ENCODE results near the gene SLC29A3. TPM values are rescaled to one million over a fixed set of nuclear protein-coding genes. Genes with fewer than 3 reads are reported as not detected.
"Not testable (repeated sequence)": the region's sequence is repeated elsewhere in the genome, so short reads cannot be mapped to it uniquely, and the experiment has no call there.

Gene SLC29A3
- total RNA-seq, 1 donor from 2014 or later: 1.2 TPM

GRCh38 chr10:71343392-71343773 lies 24.3 kb downstream of the SLC29A3 start:
- FAIRE-seq (no peak), DNase-seq (ENCODE audit: low spot score in 2 of 2) (peak; percentile 30 to 33)

GRCh38 chr10:71344154-71344925 lies 25.3 kb downstream of the SLC29A3 start:
- no peak for DNase-seq (ENCODE audit: low spot score in 2 of 2)
- FAIRE-seq: no peak

- DNase-seq (ENCODE audit: low spot score in 2 of 2): no peak
- FAIRE-seq: no peak
Observed at GRCh38 chr10:71344993-71345480, 26.0 kb downstream of the SLC29A3 start.

- no peak for DNase-seq (ENCODE audit: low spot score in 2 of 2)
- no peak for FAIRE-seq
Observed at GRCh38 chr10:71345694-71346093, 26.6 kb downstream of the SLC29A3 start.

- DNase-seq (ENCODE audit: low spot score in 2 of 2) (no peak), FAIRE-seq (no peak)
Observed at GRCh38 chr10:71346731-71347130, 27.7 kb downstream of the SLC29A3 start.

- FAIRE-seq (no peak), DNase-seq (ENCODE audit: low spot score in 2 of 2) (no peak)
Observed at GRCh38 chr10:71347587-71348395, 28.7 kb downstream of the SLC29A3 start.

- DNase-seq (ENCODE audit: low spot score in 2 of 2) (no peak), FAIRE-seq (no peak)
Observed at GRCh38 chr10:71348850-71349249, 29.8 kb downstream of the SLC29A3 start.

- no peak for FAIRE-seq
Observed at GRCh38 chr10:71349406-71349805, 30.3 kb downstream of the SLC29A3 start.

GRCh38 chr10:71351087-71351486 lies 32.0 kb downstream of the SLC29A3 start:
- no peak for DNase-seq (ENCODE audit: low spot score in 2 of 2)
- FAIRE-seq: no peak

More at GRCh38 chr10:71349406-71349805, 30.3 kb downstream of the SLC29A3 start:
- no peak for DNase-seq (ENCODE audit: low spot score in 2 of 2)

GRCh38 chr10:71351628-71352319 lies 32.7 kb downstream of the SLC29A3 start:
- FAIRE-seq (no peak), DNase-seq (ENCODE audit: low spot score in 2 of 2) (no peak)

- FAIRE-seq (no peak), DNase-seq (ENCODE audit: low spot score in 2 of 2) (no peak)
Observed at GRCh38 chr10:71353639-71354038, 34.6 kb downstream of the SLC29A3 start.

GRCh38 chr10:71354776-71355175 lies 35.7 kb downstream of the SLC29A3 start:
- DNase-seq (ENCODE audit: low spot score in 2 of 2) (no peak), FAIRE-seq (no peak)

GRCh38 chr10:71355886-71356285 lies 36.8 kb downstream of the SLC29A3 start:
- FAIRE-seq (no peak), DNase-seq (ENCODE audit: low spot score in 2 of 2) (no peak)

GRCh38 chr10:71357792-71358265 lies 38.8 kb downstream of the SLC29A3 start:
- FAIRE-seq: no peak

GRCh38 chr10:71358277-71358676 lies 39.2 kb downstream of the SLC29A3 start:
- FAIRE-seq: no peak
- DNase-seq (ENCODE audit: low spot score in 2 of 2): no peak

More at GRCh38 chr10:71357792-71358265, 38.8 kb downstream of the SLC29A3 start:
- DNase-seq (ENCODE audit: low spot score in 2 of 2): no peak

- not testable (repeated sequence) for FAIRE-seq; DNase-seq (ENCODE audit: low spot score in 2 of 2)
Observed at GRCh38 chr10:71358906-71359305, 39.8 kb downstream of the SLC29A3 start.

- DNase-seq (ENCODE audit: low spot score in 2 of 2) (peak in 1 of 2 donors; percentile 34), FAIRE-seq (no peak)
Observed at GRCh38 chr10:71359364-71360046, 40.4 kb downstream of the SLC29A3 start.

- no peak for DNase-seq (ENCODE audit: low spot score in 2 of 2)
- FAIRE-seq: no peak
Observed at GRCh38 chr10:71360735-71361134, 41.7 kb downstream of the SLC29A3 start.

- FAIRE-seq (no peak), DNase-seq (ENCODE audit: low spot score in 2 of 2) (no peak)
Observed at GRCh38 chr10:71361581-71361980, 42.5 kb downstream of the SLC29A3 start.

GRCh38 chr10:71362141-71362540 lies 43.1 kb downstream of the SLC29A3 start:
- FAIRE-seq: no peak
- DNase-seq (ENCODE audit: low spot score in 2 of 2): no peak

All from frontal cortex (tissue), 4 donors.